GM18870 (cell line): ENCODE measurements around the gene STBD1.
"Not testable (repeated sequence)": the region's sequence is repeated elsewhere in the genome, so short reads cannot be mapped to it uniquely, and the experiment has no call there.

Experiments
- ATAC-seq: cut with Tn5 transposase; IDR thresholded peaks from one replicate; pipeline ENCODE4 v1.9.1; 2021; ENCODE audit warnings: moderate library complexity; ENCODE audit not compliant: unreplicated experiment

STBD1 gene

DNA sequence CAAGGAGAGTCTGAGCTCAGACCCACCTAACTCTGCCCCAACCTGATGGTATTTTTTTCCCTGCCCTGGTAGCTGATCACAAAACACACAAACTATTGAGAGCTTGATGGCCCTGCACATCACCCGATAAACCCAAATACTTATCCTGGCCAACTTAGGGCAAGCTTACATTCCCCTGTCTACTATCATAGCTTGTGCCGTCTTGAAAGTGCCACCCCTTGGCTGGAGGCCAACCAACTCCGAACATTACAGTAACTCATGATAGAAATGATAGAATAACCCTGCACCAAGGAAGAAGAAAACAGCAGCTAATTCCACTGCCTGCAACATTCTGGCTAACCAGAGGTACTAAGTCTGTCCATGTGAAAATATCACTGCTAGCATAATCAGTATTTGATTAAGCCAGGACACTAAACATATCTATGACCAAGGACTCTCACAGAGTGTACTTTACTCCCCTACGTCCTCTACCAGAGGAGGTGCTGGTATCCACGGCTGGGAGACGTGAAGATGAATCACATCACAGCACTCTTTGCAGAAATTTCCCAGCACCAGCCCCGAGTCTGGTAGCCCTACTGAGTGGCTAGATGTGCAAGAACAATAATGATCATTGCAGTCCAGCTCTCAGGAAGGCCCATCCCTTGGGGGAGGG is 8.9 kb downstream of the STBD1 start:
- ATAC-seq: no peak

DNA sequence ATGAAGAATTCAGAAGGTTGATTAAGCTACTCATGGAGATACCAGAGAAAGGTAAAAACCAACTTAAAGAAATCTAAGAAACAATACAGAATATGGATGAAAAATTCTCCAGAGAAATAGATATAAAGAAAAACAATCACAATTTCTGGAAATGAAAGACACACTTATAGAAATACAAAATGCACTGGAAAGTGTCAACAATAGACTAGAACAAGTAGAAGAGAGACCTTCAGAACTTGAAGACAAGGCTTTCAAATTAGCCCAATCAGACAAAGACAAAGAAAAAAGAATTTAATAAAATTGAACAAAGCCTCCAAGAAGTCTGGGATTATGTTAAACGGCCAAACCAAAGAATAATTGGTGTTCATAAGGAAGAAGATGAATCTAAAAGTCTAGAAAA is 9.6 kb downstream of the STBD1 start:
- no peak for ATAC-seq

- no peak for ATAC-seq
Observed at GRCh38 chr4:76322236-76322635, 15.7 kb downstream of the STBD1 start.

DNA sequence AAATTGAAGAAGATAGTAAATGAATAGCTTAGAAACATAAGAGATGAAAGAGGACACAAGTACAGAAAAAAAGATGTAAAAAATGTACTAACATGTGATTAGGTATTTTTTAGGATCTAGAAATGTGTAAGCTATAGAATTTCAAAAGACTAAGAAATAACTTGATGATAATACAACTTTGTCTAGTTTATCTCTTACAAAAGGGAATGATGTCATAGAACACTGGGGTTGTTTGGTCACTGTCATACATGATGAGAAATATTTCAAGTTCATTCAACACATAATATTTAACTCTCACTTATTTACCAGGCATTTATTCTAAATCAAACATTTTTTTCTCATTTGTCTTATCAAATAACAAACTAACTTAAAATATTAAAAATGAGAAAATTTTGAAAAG is 18.5 kb downstream of the STBD1 start:
- no peak for ATAC-seq

- ATAC-seq: no peak
Observed at GRCh38 chr4:76326515-76326914, 20.0 kb downstream of the STBD1 start.

GRCh38 chr4:76334885-76335284 is 28.4 kb downstream of the STBD1 start:
- ATAC-seq: no peak

GRCh38 chr4:76339364-76339763 is 32.8 kb downstream of the STBD1 start:
- ATAC-seq: no peak

DNA sequence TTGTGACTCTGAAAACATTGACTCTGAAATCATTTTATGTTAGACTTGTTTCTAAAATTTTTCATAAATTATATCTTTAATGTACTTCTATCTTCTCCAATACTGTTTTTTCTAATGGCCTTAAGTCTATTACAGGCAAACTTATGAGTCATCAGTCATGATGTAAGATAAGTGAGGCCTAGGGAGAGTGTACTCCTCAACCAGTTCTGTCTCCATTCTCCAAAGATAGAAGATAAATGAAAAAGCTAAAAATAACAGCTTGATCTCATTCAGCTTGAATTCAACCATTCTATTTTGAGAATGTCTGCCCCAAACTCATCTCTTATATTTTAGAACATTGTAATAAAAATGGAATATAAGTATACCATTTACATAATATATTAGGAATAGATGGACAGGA is 34.5 kb downstream of the STBD1 start:
- no peak for ATAC-seq

GRCh38 chr4:76342191-76342590 is 35.7 kb downstream of the STBD1 start:
- no peak for ATAC-seq

DNA sequence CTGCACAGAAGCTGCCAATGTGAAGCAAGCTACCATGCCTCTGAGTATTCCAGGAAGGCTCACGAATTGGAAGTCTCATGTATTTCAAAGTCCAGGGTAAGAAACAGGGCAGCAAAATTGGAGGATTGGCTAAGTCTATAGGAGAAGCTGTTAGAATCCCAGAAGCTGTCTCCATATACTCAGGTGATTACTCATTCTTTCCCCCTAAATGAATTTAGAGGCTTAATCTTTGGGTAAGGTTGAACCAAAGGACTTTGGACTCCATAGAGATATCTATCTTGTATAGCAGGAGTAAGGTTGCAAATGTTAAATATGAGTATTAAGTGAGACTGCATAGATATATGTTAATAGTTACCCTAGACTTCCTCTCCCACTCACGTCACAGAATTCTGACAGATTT is 36.3 kb downstream of the STBD1 start:
- ATAC-seq: no peak

DNA sequence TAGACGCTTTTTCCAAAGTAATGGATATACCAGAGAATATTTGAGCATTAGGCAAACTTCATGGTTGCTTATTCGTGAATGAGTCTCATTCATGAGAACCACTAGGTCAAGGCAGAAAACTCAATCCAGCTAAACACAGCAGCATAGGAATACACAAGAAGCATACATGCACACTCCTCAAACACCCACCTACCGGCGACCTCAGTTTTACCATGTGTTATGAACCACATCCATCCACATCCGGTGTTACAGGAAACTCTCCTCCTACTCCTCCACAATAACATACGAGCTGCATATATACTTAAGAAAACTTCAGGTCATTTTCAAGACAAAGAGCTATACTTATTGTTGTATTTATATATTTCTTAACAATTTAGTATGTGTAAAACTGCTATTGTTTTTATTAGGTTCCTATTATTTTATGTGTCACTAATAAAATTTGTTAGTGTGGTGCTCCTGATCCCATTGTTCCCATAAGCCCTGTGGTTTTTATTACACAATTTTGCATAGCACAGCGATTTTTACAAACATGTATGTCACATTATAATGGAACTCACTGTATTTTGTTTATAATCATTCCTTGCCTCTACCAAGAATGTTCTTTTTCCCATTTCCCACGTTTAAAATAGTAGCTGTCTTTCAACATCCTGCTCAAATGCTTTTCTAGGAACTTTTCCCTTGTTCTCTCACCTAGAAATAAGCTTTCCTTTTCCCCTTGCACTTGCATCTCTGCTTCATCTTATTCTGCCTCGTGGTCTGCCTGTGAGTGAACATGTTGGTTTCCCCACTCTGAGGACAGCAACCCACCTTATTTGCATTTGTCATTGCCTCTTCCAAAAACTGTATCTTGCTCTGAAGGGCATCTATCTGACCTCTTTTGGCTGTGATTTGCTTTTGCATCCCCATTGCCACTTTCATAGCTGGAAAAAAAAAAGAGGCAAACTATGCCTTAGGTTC is 48.3 kb downstream of the STBD1 start:
- ATAC-seq: no peak

DNA sequence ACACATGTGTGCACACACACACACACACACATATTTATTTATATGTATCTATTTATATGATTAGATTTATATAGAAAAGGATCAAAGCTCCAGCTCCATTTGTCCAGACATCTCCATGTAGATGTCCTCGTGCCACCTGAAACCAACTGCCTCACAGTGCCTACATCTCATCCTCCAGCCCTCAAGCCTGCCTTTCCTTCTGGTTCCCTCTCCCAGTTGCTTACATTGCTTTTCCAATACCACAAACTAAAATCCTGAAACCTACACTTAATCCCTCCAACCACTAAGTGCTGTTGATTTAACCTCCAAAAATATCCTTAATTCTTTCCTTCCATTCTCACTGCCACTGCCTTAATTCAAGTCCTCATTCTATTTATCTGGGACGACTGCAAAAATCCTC is 51.4 kb downstream of the STBD1 start:
- ATAC-seq: no peak

GRCh38 chr4:76359881-76360466 is 53.4 kb downstream of the STBD1 start:
- not testable (repeated sequence) for ATAC-seq
